DOHH2 (cell line): Measurements from ENCODE around the gene IL34.

Experiments used
- CTCF ChIP-seq: fragments of 200-600 bp; sonication (generic); IDR thresholded peaks from one replicate; pipeline ENCODE4 v1.5.1; 2014; ENCODE audit warnings: antibody characterized with exemption, mild to moderate bottlenecking, low read depth, low read length; ENCODE audit not compliant: poor library complexity, severe bottlenecking
- EZH2phosphoT487 ChIP-seq: fragments of 200-600 bp; sonication (generic); IDR thresholded peaks from 2 replicates; pipeline ENCODE4 v1.6.1; 2017; ENCODE audit warnings: borderline replicate concordance, mild to moderate bottlenecking, antibody characterized with exemption, low read length, moderate library complexity, mixed read lengths

GRCh38 chr16:70700101-70701020 lies 54.0 kb downstream of the IL34 start:
- no peak for TF ChIP-seq CTCF
- no peak for TF ChIP-seq EZH2phosphoT487
